Retina (tissue), 1 donor: ENCODE results near the gene MGA.

Experiments
- DNase-seq: peaks from one replicate; pipeline ENCODE4 v3.0.0-alpha.2; 2016

Gene MGA

DNA sequence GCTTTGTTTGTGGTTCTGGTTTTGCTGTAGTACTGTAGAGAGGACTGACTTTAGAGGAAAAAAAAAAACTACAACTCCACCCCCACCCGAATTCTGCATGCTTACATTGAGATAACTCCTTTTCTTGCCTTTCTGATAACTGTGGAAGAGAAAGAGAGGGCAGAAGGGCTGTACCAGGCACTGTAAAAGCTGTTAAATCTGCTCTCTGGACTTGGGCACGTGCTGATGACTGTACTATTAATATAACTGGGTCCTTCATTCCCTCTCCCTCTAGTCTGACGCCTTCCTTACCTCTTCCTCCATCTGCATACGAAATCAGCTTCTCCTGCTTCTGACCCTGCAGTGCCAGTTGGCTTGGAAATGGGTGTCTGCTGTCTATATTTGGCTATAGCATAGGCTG, 129.0 kb downstream of the MGA start:
- no peak for DNase-seq

DNA sequence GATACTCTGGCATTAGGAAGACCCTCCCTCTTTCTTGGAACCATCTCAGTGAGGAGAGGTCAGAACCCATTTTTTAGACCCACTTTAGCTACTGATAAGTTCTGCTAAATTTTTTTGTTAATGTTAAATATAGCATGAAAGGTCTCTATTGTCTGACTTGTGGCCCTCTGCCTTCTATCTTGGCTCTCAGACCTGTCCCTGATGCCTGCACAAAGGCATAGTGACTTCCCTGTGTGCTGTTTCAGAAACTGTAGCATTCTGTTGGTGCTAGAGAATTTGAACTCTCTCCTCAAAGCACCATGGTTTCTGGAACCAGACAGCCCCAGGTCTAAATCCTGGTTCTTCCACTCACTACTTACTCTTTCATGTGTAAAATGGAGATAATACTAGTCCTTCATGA, 129.5 kb downstream of the MGA start:
- DNase-seq = no peak

DNA sequence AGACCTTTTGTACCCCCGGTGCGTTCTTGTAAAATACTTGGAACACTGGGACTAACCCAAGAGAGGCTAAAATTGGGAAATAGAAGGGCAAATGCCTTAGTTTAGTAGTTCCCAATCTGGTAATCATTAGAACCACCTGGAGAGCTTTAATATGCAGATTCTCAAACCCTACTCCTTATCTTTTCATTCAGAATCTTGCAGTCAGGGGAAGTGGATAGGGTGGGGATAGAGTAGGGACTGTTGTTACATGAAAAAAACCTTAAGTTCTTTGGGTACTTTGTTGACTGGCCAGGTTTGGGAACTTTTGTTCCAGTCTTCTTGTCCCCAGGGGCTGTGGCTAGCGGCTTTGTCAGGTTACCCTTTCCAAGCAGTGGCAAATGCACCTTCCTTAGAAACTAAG, 130.0 kb downstream of the MGA start:
- no peak for DNase-seq

DNA sequence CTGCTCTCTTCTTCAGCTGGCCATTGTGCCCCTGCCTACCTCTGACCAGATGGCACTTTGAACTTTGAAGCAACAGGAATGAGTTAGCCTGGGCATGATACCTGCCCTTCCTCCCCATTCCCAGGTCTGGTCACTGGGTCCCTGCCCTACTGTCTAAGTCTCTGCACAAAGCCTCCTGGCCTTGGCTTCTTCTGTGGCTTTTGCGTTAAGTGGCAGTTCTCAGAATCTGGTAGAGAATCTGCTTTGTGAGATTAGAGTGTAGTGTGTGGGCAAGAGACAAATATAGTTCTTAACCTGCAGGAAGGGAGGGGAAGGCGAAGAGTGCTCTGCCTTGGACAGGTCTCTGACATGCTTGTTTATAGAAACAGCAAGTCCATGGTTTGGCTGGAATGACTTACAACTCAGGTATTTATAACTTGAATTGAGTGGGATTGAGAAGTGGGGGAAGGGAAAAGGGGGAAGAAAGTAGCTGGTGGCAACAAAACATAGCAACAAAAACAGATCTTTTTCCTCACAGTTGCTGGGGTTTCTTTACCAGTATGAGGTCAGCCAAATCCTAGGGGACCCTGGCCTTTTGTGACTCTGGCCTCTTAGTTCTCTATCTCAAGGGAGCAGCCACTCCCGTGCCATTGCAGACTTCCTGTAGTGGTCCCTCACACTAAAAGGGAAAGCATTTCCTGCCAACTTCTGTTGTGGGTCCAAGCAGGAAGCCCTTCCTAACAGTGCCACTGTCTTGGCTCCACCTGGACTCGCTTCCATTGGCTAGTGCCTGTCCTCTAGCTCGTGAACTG, 130.7 kb downstream of the MGA start:
- DNase-seq = no peak

DNA sequence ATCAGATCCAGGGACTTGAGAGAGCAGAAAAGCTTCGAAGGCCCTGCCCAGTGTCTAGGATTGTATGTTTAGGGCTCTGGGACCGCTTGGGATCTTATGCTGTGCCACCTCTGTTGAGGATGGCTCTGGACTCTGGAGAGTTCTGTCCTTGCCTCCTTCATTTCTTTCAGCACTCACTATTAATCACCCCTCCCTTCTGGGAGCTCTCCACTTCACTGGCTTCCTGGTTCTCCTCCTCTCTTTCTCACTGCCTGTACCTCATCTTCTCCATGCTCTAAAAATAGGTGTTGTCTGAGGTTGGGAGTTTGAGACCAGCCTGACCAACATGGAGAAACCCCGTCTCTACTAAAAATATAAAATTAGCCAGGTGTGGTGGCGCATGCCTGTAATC, 131.3 kb downstream of the MGA start:
- no peak for DNase-seq

DNA sequence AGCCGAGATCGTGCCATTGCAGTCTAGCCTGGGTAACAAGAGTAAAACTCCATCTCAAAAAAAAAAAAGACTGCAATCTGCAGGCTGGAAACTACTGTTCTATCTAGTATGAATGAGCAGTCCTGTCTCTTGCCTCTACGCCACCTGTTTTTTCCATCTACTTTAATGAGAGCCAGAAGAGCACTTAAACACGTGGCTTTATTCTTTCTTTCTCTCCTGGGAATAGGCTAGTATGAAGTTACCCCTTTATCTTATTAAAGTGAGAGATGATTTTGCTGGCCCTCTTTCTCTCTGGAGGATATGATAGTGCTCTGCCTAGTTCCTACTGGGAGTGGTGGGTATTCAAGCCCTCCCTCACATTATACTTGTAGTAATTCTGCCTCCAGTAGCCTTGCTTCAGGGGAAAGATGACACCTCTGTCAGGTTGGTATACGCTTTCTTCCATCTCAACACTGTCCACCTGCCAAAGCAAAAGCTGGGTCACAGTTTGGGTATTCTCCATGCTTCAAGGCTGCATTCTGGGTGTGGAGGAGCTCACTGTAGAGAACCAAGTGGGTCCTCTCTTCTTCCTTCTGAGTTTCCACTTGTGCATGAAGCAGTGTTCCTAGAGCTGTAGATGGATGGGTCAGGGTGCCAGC, 131.9 kb downstream of the MGA start:
- DNase-seq = no peak

DNA sequence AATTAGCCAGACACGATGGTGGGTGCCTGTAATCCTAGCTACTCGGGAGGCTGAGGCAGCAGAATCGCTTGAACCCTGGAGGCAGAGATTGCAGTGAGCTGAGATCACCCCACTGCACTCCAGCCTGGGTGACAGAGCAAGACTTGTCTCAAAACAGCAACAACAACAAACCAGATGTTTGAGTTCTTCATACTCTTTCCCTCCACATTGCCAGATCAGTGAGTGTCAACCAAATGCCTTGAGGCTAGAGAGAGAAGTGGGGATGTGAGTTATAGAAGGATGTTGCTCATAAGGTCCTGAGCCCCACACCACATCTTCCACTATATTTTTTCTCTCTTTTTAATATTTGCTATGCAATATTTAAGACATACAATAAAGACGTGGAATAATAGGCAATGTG, 133.9 kb downstream of the MGA start:
- no peak for DNase-seq

DNA sequence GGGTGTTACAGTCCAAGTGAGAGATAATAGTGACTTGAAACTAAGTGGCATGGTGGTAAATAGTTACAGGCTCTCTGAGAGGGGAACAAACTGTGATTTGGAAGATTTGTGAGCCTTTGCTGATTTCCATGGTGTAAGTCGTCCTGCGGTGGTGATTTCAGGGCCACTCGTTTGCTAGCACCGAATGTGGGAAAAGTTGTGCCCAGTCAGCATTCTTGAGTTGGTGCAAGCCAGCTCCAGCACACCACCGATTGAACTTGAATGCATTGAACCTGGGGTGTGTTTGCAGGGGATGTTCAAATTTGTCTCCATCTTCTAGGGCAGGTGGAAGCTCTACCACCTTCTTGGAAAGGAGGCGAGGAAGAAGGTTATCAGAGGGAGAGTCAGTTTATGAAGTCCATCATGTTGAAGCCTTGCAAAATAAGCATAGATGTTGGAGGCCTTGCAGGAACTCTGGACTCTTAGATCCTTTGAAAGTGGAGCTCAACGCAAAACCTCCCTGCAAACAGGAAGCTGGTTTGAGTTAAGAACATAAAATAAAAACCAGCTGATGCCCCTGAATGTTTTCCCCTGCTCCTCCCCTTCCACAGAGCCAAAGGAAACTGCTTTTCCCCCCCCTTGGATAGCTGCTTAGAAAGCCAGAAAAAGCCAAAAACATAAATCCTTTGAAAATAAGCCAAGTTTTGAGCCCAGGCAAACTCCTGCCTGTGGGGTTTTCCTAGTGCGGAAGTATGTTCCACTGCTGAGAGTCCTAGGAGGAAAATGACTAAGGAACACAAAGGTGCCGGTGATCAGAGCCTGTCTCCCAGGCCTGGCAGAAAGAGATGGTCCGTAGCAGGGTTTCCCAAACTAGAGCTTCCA, 136.0 kb downstream of the MGA start:
- DNase-seq = no peak

DNA sequence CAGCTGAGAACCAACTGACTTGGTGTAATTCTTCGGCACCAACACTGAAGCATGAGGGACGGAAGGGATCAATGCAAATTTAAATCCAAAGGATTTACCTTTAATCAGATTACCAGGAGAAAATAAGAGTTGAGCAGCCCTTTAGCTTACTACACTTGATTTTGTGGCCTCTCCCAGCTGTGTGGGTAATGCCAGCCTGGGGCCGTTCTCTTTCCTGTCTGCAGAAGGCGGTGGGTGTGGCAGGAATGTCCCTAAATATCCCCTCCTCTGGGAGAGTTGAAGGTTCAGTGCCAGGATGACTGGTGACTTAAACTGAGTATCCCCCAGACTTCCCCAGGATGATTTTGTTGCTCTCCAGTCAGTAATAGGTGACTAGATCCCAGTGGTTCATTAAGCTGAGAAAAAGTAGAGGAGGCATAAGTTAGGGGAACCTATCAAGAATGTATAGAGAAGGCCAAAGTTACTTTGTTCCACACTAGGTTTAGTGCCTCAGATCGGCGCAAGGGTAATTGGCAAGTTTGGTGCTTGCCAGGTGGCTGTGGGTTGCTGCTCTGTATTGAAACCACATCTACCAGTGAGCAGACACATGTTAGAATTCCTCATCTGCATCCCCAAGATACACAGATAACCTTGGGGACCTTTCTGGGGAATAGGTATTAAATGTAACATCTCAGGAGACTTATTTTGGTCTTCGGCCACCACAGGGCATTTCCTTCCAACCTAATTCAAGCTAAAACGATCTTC, 137.2 kb downstream of the MGA start:
- no peak for DNase-seq

DNA sequence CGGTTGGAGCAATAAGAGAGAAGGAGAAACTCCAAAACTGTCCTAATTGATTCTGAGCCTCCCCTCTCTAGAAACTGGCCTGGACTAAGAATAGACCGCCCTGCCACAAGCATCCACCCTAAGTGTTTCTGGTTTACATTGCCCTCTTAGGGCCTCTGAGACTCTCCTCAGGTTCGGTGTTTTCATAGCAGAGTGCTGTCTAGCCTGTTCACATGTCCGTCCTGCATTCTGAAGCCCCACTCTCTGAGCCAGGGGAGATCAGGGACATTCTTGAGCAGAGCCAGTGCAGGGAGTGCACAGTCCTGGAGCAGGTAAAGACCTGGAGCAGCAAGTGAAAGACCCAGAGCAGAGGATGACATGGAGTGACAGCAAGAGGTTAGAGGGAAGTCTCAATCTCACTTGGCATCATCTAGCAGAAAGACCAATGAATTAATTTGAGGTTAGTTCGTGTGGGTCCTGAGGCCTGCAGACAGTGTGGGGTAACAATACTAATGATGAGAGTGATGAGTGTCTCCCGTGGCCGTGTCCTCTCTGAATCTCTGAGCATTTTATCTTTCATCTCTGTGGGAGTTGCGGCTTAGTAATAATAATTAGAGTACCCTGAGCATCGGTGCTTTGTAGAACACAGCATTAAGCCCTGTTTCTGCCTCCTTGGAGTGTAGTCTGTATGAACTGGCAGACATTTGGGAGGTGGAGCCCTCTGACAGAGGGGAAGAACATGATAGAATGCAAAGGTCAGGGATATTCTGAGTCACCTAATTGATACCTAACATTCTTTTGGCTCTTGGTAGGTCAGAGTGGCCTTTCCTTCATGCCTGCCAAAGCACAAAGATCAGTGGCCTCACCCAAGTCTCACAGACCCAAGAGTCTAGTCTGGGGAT, 138.6 kb downstream of the MGA start:
- DNase-seq = no peak

DNA sequence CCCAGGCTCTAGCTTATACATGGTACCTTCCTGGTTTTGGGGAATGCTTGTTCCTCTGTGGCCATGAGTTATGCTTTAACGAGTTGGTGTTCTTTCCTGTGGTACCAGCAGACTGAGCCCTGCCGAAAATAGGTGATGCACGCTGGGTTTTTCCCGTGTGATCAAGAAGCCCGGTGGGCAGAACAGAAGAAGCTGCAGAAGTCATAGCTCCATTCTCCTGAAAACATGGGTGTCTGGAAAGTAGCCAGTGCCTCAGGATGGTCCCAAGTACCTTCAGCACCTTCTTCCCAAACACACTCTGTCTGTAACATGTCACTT, 139.2 kb downstream of the MGA start:
- DNase-seq = no peak

DNA sequence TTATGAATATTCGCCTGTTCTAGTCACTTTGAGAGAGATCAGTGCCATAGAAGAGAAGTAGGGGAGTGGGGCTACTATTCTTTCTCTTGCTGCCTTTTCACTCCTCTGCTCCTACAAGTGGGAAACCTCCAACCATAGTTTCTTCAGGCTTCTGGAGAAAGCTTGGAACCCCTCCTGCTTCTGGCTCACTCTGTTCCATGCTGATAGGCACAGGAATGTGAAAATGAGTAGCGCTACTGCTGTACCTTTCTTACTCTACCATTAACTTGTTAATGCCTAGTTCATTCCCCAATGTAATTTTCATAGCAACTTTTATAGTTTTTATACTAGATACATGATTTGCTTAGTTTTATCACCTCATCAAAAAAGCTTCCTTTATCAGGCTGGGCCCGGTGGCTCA, 141.0 kb downstream of the MGA start:
- no peak for DNase-seq

DNA sequence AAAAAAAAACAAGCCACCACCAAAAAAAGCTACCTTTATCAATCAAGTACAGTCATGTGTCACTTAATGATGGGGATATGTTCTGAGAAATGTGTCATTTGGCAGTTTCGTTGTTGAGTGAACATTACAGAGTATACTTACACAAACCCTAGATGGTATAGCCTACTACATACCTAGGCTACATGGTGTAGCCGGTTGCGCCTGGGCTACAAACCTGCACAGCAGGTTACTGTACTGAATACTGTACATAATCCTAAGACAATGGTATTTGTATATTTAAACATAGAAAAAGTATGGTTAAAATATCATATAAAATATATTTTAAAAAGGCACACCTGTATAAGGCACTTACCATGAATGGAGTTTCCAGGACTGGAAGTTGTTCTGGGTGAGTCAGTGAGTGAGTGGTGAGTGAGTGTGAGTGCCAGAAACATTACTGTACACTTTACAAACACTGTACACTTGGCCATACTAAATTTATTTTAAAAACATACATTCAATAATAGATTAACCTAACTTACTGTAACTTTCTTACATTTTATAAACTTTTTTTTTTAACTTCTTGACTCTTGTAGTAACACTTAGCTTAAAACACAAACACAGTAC, 141.7 kb downstream of the MGA start:
- DNase-seq = no peak

DNA sequence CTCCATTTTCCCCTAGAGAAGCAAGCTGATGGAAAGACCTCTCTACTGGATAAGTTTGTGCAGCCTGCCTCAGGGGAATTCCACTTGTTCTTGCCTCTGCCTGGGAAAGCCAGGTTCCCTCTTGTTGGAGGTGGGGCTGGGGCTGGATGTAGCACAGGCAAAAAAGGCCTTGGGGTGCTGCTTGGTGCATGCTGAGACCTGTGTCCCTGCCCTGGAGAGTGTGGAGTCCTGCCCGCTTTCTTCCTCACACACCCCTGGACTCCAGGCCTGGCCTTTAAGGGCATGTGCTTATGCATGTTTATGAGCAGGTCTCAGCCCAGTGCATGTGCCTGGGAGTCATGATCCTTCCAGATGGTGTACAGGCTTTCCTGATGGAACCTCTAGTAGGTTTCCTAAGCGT, 144.2 kb downstream of the MGA start:
- DNase-seq = no peak

DNA sequence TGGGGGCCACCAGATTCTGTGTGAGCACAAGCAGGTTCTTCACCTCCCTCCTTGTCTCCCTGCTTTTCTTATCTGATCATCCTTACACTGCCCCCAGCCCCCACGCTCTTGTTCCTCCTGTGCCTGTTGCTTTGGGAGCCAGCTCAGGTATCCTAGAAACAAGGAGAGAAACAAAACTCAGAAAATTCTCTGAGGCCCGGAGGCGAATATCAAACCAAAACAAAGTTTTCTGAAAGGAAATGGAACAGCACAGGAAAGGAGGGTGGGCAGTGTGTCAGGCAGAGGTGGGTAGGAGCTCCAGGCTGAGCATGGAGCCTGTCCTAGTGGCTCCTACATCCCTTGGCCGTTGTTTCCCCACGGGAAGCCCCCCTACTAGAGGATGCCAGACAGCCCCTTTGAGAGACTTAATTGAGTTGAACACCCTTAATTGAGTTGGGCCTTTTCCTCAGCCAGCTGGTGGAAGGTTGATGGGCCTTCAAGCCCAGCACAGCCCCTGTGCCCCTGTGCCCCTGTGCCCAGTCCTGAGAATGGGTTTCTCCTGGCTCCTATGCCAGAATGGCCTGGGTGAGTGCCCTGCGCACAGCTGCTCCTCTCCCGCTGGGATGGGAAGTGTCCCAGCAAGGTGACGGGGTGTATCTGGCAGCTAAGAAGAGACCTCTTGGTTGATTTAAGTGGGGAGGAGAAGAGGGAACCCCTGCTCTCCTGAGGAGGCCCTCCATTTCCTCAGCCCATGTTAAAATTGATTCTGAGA, 144.9 kb downstream of the MGA start:
- no peak for DNase-seq

DNA sequence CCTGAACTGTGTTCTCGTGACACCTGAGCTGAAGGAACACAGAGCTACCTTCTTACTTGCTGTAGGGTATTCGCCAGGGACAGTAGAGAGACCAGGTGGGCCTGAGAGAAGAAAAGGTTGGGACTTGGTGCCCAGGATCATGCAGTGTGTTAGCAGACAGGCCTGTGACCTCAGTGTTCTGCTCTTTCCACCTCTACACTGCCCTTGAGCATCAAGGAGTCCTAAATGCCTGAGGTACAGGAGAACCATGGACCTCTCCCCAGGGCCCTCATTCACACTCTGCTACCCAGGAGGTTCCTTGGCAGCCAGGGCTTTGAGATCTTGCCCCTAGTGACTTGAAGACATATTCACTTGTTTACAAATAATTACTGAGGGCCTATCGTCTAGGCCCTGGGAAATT, 145.5 kb downstream of the MGA start:
- no peak for DNase-seq

DNA sequence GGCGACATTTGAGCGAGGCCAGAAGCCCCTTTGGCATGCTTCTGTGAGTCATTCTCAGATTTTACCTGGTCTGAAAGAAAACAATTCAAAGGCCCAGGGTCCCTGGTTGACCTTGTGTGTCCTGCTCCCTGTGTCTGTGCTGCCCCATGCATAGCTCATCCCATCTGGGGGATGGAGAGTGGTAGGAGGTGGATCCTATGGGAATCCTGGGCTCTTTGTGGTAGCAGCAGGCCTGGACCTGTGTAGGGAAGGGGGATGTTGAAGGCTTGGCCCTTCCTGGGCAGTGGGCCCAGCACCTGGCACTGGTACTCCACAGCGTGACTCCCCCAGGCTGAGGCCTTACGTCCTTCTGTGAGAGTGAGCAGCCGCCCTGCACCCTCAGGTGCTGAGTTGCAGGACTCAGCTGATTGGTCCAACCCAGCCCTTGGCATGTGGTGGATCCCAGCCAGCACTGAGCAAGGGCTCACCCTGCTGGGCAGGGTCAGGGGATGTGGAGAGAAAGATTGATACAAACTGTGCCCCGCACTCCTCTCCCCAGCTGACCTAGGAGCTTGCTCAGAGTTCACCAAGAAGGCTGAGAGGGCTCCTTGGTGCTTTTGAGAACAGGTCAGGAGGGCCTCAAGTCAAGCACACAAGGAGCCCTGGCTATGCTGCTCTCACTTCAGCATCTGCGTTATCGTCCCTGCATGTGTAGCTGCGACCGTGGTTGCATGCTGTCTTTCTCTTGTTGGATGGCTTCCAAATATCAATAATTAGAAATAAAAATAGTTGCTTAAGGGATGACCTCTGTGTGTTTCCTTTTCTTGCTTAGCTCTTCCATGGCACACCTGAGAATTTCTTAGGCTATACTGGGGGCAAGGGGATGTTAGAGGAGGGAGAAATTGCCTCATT, 146.3 kb downstream of the MGA start:
- DNase-seq = no peak

DNA sequence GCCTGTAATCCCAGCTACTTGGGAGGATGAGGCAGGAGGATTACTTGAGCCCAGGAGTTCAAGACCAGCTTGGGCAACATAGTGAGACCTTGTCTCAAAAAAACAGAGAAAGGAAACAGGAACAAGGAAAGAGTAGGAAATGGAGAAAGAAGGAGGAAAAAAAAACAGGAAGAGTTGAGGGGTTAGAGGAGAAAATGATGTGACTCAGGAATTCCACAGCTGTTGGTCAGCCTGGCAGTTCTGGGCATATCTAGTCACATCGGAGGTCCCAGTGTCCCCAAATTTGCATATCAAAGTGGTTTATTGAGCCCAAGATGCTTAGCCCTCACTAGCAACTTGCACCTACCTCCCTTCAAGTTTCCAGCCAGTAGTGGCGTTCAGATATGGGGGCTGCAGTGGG, 148.9 kb downstream of the MGA start:
- no peak for DNase-seq

DNA sequence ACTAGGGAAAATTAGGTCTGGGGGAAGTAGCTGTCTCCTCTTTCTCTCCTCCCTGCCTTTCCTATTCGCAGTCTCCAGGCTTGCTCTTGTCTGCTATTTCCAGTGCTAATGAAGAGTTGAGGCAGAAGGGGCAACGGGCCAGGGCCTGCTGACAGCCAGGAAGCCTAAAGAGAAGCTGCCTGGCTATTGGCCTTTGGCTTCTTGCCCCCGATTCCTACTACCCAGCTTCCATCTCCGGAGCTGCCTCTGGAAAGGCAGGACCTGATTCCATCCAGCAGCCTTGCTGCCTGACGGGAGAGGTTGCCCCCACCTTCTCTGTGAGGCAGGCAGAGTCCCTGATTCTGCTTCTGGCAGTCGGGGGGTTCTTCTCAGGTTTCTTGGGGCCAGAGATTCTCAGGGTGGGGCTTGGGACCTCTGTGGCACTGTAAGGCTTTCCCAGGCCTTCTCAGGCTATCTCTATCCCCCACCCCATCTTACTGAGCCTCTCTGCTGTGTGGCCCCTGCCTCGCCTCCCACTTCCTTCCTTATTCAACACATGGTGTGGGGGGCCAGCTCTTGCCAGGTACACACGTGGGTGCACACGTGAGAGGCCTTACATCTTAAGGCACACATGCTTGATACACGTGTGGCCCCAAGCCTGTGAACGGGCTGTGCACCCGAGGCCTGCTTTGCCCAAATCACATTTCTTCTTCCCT, 149.5 kb downstream of the MGA start:
- DNase-seq = no peak
